ENCODE results near the gene ACADVL. TPM values are rescaled to one million over a fixed set of nuclear protein-coding genes. Genes with fewer than 3 reads are reported as not detected.

The ACADVL gene
- total and polyA plus RNA-seq, 8 donors, result 285 to 654 (median 381) TPM

DNA sequence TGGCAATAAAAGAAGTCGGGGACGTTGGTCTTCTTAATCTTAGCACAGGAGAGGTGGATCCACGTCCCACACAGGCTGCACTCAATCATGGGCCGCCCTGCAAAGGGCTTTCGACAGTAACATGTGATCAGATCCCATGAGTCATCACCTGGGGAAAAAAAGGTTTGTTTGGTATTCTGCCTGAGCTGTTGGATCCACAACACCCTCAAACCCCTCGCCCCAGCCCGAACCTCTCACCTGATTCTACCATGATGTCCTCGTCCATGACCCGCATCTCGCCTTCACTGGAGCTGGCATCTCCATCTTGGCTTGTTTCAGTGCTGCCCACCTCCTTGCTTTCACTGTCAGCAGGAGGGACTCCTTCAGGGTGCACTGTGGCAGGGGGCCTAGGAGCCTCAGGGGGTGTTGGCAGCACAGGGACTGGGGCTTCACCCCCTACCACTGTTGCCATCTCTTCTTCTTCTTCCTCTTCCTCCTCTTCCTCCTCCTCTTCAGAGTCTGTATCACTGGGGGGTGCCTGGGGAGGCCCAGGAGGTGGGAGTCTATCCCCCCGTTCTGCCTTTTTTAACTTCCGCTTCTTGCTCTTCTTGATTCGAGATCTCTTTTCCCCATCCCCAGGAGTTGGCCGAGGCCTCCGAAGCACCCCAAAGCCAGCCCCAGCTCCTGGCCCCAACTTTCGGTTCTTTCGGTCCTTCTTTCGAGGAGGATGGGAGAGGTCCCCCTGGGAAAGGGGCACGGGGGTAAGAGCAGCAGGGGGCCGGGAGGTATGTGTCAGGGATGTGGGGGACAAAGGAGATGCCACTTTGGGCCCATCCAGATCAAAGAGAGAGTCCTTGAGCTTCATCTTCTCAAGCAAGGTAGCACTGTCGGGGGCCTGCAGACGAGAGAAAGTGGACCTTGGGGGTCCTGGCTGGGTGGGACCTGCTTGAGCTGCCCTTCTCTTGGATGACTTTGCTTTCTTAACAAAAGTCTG lies 16.2 kb downstream of the ACADVL start:
- Histone ChIP-seq H3K27ac (peak overlapping the region in 1 of 2 donors; percentile 96), H3K27me3 (no peaks in the 10 kb centered on the region), H3K4me1 (peaks cover 25 to 71% of the 10 kb centered on the region in 2 donors), H3K36me3 (peaks cover 0 to 35% of the 10 kb centered on the region in 2 donors), H3K4me3 (peak overlapping the region in 1 of 2 donors; percentile 88), H3K9me3 (no peaks in the 10 kb centered on the region)
- DNase-seq, result no peak
- intact Hi-C loops (cut with DNase I), result no loop called here
- ATAC-seq, result no peak
- TF ChIP-seq, protein P1, sequence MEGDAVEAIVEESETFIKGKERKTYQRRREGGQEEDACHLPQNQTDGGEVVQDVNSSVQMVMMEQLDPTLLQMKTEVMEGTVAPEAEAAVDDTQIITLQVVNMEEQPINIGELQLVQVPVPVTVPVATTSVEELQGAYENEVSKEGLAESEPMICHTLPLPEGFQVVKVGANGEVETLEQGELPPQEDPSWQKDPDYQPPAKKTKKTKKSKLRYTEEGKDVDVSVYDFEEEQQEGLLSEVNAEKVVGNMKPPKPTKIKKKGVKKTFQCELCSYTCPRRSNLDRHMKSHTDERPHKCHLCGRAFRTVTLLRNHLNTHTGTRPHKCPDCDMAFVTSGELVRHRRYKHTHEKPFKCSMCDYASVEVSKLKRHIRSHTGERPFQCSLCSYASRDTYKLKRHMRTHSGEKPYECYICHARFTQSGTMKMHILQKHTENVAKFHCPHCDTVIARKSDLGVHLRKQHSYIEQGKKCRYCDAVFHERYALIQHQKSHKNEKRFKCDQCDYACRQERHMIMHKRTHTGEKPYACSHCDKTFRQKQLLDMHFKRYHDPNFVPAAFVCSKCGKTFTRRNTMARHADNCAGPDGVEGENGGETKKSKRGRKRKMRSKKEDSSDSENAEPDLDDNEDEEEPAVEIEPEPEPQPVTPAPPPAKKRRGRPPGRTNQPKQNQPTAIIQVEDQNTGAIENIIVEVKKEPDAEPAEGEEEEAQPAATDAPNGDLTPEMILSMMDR (IDR thresholded peaks at IDR 0.05), result no peak

DNA sequence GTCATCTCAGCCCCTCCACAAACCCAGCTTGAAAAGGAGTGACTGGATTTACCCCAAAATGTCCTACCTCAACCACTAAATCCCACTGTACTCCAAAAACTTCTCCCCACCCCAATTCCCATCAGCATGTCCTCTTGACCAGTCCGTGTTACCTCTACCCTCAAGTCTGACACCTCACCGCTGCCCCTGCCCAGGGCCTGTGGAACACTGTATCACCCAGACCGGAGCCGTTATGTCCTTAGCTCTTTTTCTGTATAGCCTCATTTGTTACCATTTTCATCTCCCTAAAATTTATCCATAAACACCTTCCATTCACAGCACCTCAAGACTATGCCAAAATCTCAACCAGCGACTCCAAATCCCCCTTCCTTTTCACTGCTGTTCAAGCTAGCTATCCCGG lies 17.1 kb downstream of the ACADVL start:
- DNase-seq (no peak), ATAC-seq (no peak)
- Histone ChIP-seq H3K27me3 (no peaks in the 10 kb centered on the region), H3K4me1 (peaks cover 31 to 73% of the 10 kb centered on the region in 2 donors), H3K36me3 (peaks cover 0 to 37% of the 10 kb centered on the region in 2 donors), H3K9me3 (no peaks in the 10 kb centered on the region), H3K4me3 (peak overlapping the region in 1 of 2 donors; percentile 99), H3K27ac (peak overlapping the region in 1 of 2 donors; percentile 96)
- TF ChIP-seq, protein P1 (IDR thresholded peaks at IDR 0.05), result no peak
- intact Hi-C loops (cut with DNase I), result no loop called here

DNA sequence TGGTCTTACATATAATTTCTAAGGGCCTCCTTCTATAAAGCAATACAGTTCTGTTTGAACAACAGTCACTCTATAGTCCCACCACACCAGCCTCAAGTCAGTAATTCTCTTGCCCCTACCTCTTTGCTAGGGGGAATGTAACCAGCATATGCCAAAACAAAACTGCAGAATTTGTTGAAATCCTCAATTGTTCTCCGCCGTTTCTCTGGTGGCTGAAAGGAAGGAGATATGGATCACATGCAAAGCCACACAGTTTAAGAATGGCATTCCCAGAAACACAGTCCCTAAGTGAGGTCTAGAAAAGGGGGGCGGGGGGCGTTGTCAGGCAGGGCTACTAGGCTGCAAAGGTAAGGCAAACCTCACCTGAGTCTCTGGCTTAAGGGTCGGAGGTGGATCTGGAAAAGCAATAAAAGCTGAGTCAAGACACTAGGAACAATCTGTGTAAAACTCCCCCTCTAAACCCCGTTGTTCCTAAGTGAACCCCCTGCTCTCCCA lies 17.6 kb downstream of the ACADVL start:
- no peak for DNase-seq
- H3K27me3 ChIP-seq, result no peaks in the 10 kb centered on the region
- H3K4me1 ChIP-seq, result peaks cover 30 to 68% of the 10 kb centered on the region in 2 donors
- peak overlapping the region; percentile 86 to 99 for H3K4me3 ChIP-seq
- H3K36me3 ChIP-seq, result peaks cover 0 to 37% of the 10 kb centered on the region in 2 donors
- H3K27ac ChIP-seq, result peak overlapping the region; percentile 89 to 96
- intact Hi-C loops (cut with DNase I), result no loop called here
- TF ChIP-seq, protein P1 (IDR thresholded peaks at IDR 0.05), result no peak
- no peak for ATAC-seq
- no peaks in the 10 kb centered on the region for H3K9me3 ChIP-seq

DNA sequence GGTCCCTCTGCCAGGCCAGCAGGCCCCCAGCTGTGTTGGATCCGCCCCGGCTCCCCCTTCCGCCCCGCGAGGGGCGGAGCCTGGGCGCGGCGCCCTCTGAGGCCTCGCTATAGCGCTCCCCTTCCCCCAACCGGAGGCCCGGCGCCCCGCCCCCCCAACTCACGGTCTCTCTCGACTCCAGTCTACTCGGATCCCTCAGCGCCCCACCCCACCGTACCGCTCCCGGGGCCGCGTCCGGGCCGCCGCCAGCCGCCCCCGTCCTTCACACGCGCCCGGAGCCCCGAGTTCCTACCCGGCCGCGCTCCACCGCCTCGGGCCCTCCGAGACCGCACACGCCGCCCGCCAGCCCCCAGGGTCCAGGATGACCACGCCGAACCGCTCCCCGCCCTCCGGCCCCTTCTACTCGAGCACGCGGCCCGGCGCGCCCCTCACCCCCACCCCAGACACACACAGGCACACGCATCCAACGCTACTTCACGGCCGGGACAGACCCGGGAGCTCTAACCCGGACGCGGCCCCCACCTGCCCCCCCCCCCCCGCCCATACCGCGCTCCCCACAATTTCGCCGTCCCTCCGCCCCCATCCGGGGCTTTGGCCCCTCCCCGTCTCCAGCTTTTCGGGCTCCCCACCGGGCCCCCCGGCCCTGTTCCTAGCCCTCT lies 18.2 kb downstream of the ACADVL start:
- peaks cover 24 to 63% of the 10 kb centered on the region in 2 donors for H3K4me1 ChIP-seq
- TF ChIP-seq, protein P1 (IDR thresholded peaks at IDR 0.05), result no peak
- intact Hi-C loops (cut with DNase I), result no loop called here
- H3K9me3 ChIP-seq, result no peaks in the 10 kb centered on the region
- no peaks in the 10 kb centered on the region for H3K27me3 ChIP-seq
- DNase-seq (peak in 3 of 4 donors; percentile 82 to 94 (median 90)), ATAC-seq (peak; percentile 15)
- peaks cover 0 to 37% of the 10 kb centered on the region in 2 donors for H3K36me3 ChIP-seq
- H3K4me3 ChIP-seq, result peak overlapping the region; percentile 86 to 99
- H3K27ac ChIP-seq, result peak overlapping the region; percentile 89 to 96
